IPS-18a (cell line): ENCODE data around the gene SLC44A5.
"Not testable (repeated sequence)": the region's sequence is repeated elsewhere in the genome, so short reads cannot be mapped to it uniquely, and the experiment has no call there.

Source experiments
- H3K27ac ChIP-seq: one replicate; pipeline ENCODE4 v1.5.1; 2013; ENCODE audit warnings: low read length
- H3K27me3 ChIP-seq: one replicate; pipeline ENCODE4 v1.6.1; 2013; ENCODE audit warnings: mild to moderate bottlenecking, low read length; ENCODE audit not compliant: control insufficient read depth, insufficient read depth
- H3K36me3 ChIP-seq: one replicate; pipeline ENCODE4 v1.6.1; 2013; ENCODE audit warnings: low read depth, low read length; ENCODE audit not compliant: control insufficient read depth
- H3K4me1 ChIP-seq: one replicate; pipeline ENCODE4 v1.6.1; 2013; ENCODE audit warnings: low read depth, low read length; ENCODE audit not compliant: control insufficient read depth
- H3K4me3 ChIP-seq: one replicate; pipeline ENCODE4 v1.5.1; 2013; ENCODE audit warnings: low read length
- H3K9ac ChIP-seq: one replicate; pipeline ENCODE4 v1.6.1; 2013; ENCODE audit warnings: mild to moderate bottlenecking, low read length, moderate library complexity
- H3K9me3 ChIP-seq: one replicate; pipeline ENCODE4 v1.6.1; 2013; ENCODE audit warnings: low read depth, low read length; ENCODE audit not compliant: control insufficient read depth

SLC44A5 gene

DNA sequence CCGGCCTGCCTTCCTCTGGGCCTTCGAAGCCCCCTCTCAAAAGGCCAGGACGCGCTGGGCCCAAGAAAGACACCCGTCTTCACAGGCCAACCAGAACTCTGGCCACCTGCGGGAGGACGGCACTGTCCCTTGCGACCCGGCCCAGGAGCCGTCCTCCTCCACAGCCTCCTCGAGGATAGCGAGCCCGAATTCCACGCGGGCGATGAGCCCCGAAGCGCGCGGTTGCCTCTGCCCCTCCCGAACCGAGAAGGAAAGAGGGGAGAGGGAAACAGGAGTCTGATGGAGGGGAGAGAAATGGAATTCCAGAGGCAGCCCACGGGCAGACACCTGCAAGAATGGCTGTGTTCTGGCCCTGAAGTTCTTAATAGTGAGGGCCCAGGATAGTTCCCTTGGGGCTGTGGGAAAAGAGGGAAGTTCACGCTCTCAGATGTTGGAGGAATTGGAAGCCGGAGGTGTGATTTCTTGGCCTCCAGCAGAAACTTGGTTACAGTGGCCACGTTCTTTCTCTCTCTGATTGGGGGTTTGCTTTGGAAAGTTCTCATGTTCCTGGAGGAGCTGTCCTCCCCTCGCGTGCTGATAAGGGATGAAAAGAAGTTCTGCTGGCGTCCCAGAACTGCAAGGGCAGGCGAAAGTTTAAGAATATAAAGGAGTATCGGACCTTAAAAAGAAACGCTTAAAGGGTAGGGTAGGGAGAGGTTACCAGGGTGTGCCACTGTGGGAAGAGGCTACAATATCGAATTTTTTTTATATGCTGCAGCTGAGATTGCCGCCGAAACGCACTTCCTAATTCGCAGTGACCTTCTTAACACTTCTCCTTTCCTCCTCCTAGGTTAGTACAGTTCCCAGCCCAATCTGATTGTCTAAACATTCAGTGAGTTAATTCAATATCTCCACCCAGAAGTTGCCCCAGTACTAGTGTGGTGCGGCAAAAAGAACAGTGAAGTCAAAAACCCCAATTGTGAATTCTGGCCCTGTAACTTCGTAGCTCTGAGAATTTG is 5.8 kb upstream of the SLC44A5 start:
- Histone ChIP-seq H3K9me3 (no peaks in the 10 kb centered on the region), H3K36me3 (no peaks in the 10 kb centered on the region), H3K9ac (no peak overlapping the region), H3K4me3 (peak overlapping the region; percentile 78), H3K27me3 (peaks cover 70% of the 10 kb centered on the region), H3K27ac (no peak overlapping the region), H3K4me1 (no peaks in the 10 kb centered on the region)

- H3K9ac ChIP-seq: peak overlapping the region; percentile 35
- H3K27me3 ChIP-seq: peaks cover 70% of the 10 kb centered on the region
These were observed 4.9 kb upstream of the SLC44A5 start for GRCh38 chr1:75615613-75616435.

GRCh38 chr1:75614399-75614756 is 3.5 kb upstream of the SLC44A5 start:
- H3K27me3 ChIP-seq: peaks cover 67% of the 10 kb centered on the region
- H3K27ac ChIP-seq: no peak overlapping the region
- no peaks in the 10 kb centered on the region for H3K36me3 ChIP-seq
- H3K9me3 ChIP-seq: no peaks in the 10 kb centered on the region
- no peak overlapping the region for H3K9ac ChIP-seq
- peak overlapping the region; percentile 78 for H3K4me3 ChIP-seq
- H3K4me1 ChIP-seq: no peaks in the 10 kb centered on the region

More at GRCh38 chr1:75615613-75616435, 4.9 kb upstream of the SLC44A5 start:
- Histone ChIP-seq H3K36me3 (no peaks in the 10 kb centered on the region), H3K4me3 (peak overlapping the region; percentile 78), H3K27ac (no peak overlapping the region), H3K4me1 (no peaks in the 10 kb centered on the region), H3K9me3 (no peaks in the 10 kb centered on the region)

DNA sequence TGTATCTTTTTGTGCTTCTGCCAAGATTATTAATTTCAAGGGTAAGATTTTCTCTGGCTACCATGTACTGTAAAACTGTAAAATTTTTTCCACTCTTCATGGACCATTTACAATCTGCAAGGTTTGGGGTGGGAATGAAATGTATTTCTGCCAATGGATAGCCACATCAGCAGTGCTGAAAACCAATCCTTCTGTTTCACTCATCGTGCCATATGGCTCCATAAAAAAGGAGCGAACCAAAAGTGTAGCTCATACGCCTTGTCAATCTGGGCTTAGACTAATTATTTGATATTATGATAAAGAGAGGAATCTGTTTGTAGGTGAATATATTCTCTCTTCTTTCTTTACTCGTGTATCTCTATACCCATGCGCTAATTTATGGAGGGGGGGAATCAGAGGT is 3.0 kb upstream of the SLC44A5 start:
- Histone ChIP-seq H3K27me3 (peaks cover 62% of the 10 kb centered on the region), H3K9ac (no peak overlapping the region), H3K4me1 (no peaks in the 10 kb centered on the region), H3K36me3 (no peaks in the 10 kb centered on the region), H3K9me3 (no peaks in the 10 kb centered on the region), H3K4me3 (peak overlapping the region; percentile 78), H3K27ac (no peak overlapping the region)

DNA sequence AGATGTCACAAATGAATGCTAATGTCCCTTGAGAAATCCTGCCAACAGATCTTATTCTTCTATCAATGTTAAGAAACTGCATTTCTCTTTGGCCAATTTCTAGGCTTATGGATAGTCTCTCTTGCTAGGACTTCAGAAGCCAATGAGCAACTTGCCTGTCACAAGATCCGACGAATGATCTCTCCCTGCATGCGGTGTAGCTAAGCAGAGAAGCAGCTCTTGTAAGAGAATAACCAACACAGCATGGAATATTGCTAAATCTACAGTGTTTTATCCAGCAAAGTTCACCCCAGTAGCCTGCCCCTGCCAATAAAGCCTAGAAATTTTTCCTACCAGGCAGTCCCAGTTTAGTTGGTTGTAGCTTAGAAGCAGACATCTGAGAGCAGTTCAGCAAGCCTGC is 2.1 kb upstream of the SLC44A5 start:
- Histone ChIP-seq H3K27me3 (peaks cover 55% of the 10 kb centered on the region), H3K27ac (no peak overlapping the region), H3K4me1 (no peaks in the 10 kb centered on the region), H3K9me3 (no peaks in the 10 kb centered on the region), H3K9ac (no peak overlapping the region), H3K4me3 (no peak overlapping the region), H3K36me3 (no peaks in the 10 kb centered on the region)

DNA sequence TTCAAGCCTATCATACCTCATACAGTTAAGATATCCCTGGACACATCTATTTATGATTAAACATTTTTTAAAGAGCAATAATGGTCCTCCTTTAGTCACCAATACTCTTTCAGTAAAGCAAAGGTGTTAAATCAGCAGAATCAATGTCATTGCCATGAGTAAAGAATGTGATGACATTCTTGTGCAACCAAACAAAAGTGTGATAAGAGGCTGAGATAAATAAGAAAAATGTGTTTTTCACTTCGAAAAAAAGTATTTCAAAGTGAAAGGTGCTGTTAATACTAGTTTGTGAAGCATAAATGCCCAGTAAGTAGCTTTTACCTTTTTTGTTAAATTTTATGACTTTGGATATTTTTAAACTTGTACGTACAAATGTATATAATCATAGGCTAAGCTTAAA is 8.4 kb downstream of the SLC44A5 start:
- H3K27me3 ChIP-seq: no peaks in the 10 kb centered on the region
- no peak overlapping the region for H3K27ac ChIP-seq
- no peaks in the 10 kb centered on the region for H3K36me3 ChIP-seq
- H3K9ac ChIP-seq: no peak overlapping the region
- H3K9me3 ChIP-seq: no peaks in the 10 kb centered on the region
- no peaks in the 10 kb centered on the region for H3K4me1 ChIP-seq
- H3K4me3 ChIP-seq: no peak overlapping the region

DNA sequence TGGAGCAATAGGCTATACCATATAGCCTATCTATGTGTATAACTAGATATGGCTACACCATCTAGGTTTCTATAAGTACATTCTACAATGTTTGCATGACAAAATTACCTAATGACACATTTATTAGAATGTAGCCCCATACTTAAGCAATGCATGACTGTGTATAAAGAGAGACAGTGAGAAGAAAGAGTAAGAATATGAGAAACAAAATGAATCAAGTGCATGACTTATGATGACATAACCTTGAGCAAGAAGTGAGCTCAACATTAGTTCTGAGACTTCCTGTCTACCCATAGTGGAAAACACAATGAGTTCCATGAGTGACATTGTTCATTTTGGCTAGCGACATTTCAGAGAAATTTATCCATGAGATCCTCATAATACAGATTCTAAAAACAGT is 10.1 kb downstream of the SLC44A5 start:
- H3K4me1 ChIP-seq: no peaks in the 10 kb centered on the region
- H3K27me3 ChIP-seq: no peaks in the 10 kb centered on the region
- H3K4me3 ChIP-seq: no peak overlapping the region
- no peak overlapping the region for H3K27ac ChIP-seq
- no peaks in the 10 kb centered on the region for H3K36me3 ChIP-seq
- no peaks in the 10 kb centered on the region for H3K9me3 ChIP-seq
- no peak overlapping the region for H3K9ac ChIP-seq

DNA sequence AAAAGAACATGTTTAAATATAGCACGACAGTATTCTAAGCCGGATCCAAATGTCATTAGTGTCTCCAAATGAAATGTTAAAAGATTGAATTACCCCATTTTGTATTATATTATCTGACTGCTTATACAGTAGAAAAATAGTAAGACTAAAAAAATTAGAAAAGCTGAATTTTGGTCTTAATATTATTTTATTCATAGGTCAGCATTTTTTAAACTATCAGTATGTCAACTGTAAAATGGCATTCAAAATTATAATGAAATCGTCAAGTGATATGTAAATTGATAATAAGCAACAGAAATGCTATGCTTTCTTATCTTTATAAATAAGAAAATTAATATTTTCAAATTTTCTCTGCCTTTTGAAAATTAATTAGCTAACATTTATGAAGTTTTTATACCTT is 16.6 kb downstream of the SLC44A5 start:
- H3K9me3 ChIP-seq: no peaks in the 10 kb centered on the region
- H3K27ac ChIP-seq: no peak overlapping the region
- H3K27me3 ChIP-seq: no peaks in the 10 kb centered on the region
- no peaks in the 10 kb centered on the region for H3K4me1 ChIP-seq
- H3K4me3 ChIP-seq: no peak overlapping the region
- H3K36me3 ChIP-seq: no peaks in the 10 kb centered on the region
- no peak overlapping the region for H3K9ac ChIP-seq

- not testable (repeated sequence) for H3K4me1 ChIP-seq, H3K27ac ChIP-seq, H3K4me3 ChIP-seq, H3K9me3 ChIP-seq, H3K36me3 ChIP-seq, H3K27me3 ChIP-seq, H3K9ac ChIP-seq
These were observed 17.5 kb downstream of the SLC44A5 start for GRCh38 chr1:75593457-75593856.

- Histone ChIP-seq H3K9me3 (no peaks in the 10 kb centered on the region), H3K4me3 (no peak overlapping the region), H3K27me3 (no peaks in the 10 kb centered on the region), H3K9ac (no peak overlapping the region), H3K27ac (no peak overlapping the region), H3K36me3 (no peaks in the 10 kb centered on the region), H3K4me1 (peaks cover 5% of the 10 kb centered on the region)
These were observed 21.3 kb downstream of the SLC44A5 start for GRCh38 chr1:75589637-75590036.

DNA sequence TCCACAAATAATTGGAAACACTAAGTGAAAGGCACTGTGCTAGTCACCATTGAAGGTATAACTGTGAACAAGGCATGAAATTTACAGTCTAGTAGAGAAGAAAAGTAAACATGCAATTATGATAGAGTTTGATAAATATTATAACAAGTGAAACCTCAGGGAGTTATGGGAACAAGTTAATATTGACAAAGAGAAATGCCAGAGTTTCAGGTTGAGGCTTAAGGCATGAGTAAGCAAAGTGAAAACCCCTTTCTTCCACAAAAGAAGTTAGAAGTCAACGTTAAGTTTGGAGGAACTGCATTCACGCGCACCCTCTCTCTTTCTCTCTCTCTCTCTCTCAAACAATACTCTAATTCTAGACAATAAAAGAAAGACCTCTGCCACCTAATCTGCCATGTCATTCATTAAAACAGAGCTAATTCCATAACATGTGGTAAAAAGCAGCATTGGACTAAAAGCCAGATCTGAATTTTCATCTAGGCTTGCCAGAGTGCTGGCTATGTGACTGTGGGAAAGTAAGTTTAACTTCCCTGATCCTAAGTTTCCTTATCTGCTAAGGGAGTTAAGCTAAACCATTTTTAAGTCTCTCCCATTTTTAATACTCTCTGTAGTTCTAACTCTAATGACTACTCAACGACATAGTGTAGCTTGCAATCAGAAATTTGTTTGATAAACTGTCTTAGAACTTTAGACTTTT is 22.0 kb downstream of the SLC44A5 start:
- H3K36me3 ChIP-seq: no peaks in the 10 kb centered on the region
- H3K4me1 ChIP-seq: peaks cover 5% of the 10 kb centered on the region
- H3K4me3 ChIP-seq: no peak overlapping the region
- no peaks in the 10 kb centered on the region for H3K9me3 ChIP-seq
- H3K9ac ChIP-seq: no peak overlapping the region
- H3K27me3 ChIP-seq: no peaks in the 10 kb centered on the region
- no peak overlapping the region for H3K27ac ChIP-seq
